ENCODE data around the gene TRMT61A.
A peak's percentile ranks its signal among the peaks of the same experiment; 100 is the strongest.

The TRMT61A gene

DNA sequence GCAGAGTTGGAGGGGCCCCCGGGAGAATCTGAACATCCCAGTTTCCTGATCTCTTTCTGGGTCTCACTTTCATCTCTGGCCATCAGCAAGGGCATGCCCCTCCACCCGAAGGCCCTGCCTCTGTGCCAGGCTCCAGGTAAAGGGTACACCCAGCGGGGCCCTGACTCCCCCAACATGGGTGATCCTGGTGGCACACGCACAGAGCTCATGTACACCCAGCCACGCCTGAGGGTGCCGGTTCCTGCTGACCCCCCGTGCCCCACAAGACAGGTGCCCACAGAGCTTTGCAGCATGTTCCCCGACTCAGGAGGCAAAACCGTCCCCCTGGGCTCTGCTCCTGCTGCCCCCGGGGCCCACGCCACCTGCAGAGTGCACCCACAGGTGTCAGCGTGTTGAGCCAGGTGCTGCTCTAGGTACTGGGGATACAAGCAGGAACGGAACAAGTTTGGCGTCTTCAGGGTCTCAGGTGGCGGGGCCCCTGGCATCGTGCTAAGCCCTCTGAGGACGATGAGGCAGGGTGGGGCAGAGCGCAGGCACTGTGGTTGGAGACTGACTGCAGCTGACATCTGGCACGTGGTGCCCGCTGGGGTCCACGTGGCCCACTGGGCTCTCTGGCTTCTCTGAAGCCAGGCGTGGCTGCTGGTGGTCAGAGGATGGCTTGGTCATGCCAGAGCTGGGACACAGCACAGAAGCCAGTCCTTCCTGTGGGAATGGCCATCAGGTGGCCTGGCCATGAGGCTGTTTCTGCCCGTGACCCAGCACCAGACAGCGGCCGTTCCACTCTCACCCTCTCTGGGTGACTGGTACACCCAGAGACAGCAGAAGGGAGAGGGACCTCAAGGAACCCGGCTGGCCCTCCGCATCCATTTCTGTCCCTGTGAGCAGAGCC lies 19.7 kb downstream of the TRMT61A start:
- DNase-seq, result no peak

- DNase-seq, result no peak
Observed at GRCh38 chr14:103549361-103550311, 20.6 kb downstream of the TRMT61A start.

GRCh38 chr14:103550451-103551337 lies 21.7 kb downstream of the TRMT61A start:
- DNase-seq, result no peak

DNA sequence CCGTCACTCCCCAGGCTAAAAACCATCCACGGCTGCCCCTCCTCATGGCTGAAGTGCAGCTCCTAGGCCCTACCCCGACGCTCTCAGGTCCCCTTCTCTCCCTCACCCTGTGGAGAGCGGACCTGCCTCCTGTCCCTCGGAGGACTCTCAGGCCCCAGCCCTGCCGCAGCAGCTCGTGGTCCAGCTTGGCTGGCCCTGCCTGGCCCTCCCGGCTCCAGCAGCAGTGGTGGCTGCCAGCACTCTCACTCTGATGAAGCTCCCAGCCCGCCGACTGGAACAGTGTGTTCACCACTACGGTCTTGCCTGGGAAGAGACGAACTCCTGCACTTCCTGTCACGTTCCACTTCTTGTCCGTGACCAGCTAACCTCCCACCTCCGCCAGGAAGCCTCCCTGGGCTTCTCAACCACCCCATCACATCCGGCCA lies 22.4 kb downstream of the TRMT61A start:
- DNase-seq, result no peak

DNA sequence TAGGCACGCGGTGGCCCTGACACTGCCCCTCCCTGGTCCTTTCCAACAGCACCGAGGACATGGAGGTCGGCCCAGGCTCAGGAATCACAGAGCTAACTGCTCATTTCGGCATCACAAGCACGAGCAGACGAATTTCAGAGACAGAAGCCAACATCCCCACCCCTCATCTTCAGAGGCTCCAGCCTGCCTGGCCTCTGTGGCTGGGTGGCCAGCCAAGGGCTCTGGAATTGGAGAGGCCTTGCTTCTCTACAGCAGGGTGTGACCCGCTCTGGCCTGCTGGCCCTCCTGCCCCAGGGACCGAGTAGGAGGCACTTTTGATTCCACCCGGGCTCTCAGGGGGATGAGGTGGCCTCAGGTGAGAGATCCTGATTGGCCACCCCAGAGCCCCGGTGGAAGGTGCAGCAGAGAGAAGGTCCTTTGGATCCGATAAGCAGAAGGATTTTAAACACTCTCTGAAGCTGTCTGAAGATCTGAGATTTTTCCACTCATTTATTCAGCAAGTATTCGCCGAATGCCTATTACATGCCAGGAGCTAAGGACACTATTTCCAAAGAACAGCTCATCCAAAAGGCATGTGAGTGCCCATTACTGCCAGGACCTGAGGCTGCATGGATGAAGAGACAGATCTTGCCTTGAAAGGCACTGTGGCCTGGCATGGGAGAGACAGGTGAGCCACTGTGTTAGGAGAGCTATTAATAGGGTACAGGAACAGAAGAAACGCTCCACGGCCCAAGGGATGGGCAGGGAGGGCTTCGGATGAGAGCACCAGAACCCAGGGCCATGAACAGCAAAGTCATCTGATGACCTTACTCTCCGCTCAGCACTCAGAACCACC lies 23.2 kb downstream of the TRMT61A start:
- DNase-seq, result no peak

DNA sequence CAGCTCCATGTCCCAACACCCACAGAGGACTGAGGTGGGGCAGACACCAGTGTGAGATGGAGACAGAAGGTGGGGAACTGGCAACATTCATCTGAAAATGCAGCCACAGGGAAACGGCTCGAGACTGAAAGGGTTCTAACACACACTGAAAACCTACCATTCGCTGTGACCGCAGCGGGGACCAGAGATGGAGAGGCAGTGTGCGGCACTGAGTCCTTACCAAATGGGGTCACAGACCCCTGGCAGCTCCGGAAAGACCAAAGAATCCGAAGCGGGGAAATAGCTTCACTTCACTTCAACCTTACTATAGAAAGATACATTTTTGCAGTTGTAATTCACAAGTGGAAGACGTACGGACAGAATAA lies 23.8 kb downstream of the TRMT61A start:
- no peak for DNase-seq

- DNase-seq, result no peak
Observed at GRCh38 chr14:103555559-103556337, 26.8 kb downstream of the TRMT61A start.

GRCh38 chr14:103556946-103557758 lies 28.2 kb downstream of the TRMT61A start:
- no peak for DNase-seq

GRCh38 chr14:103558071-103558882 lies 29.3 kb downstream of the TRMT61A start:
- no peak for DNase-seq

DNA sequence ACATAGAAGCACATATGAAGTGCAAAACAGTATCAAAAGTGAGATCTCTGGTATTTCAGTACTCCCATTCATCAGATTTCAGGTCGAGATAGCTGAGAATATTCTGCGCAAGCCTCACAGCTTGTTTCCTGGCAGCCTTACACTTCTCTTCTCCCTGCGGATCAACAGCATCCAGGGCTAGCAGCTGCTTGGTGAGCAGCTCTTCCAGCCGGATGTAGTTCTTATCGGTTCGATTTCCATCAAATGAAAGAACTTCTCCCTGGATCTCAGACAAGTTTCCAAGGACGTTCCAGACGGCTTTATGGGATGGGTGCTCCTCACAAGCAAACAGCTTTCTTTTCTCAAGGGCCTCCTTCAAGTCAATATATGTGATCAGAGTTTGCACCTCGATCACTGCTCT lies 30.8 kb downstream of the TRMT61A start:
- DNase-seq, result no peak

DNA sequence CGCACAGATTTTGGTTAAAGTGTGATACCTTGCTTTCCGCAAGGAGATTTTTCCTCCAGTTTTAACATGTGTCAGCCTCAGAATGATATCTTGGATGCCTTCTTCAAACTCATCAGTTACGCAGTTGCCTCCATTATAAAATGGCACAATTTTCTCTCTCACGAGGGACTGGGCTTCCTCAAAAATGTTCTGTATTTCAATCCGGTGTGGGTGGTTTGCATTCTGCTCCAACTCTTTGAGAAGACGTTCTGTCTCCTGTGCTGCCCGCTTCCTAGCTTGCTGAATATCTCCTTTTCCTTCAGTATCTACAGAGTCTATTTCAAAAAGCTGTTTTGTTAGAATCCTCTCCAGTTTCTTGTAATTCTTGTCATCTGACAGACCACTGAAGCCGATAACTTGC lies 31.7 kb downstream of the TRMT61A start:
- DNase-seq, result no peak

- no peak for DNase-seq
Observed at GRCh38 chr14:103561381-103562178, 32.6 kb downstream of the TRMT61A start.

GRCh38 chr14:103562179-103562428 lies 33.1 kb downstream of the TRMT61A start:
- DNase-seq, result no peak

- peak; percentile 83 for DNase-seq
Observed at GRCh38 chr14:103562429-103563225, 33.6 kb downstream of the TRMT61A start, which contains the start of the genes BAG5 and COA8. Gene BAG5, minus strand, starts transcription at chr14:103562657. Its CDS starts 1,493 bp downstream, at chr14:103561164. Gene COA8, plus strand, starts transcription at chr14:103562960. Its CDS starts 42 bp downstream, at chr14:103563002.

- no peak for DNase-seq
Observed at GRCh38 chr14:103563226-103563620, 34.2 kb downstream of the TRMT61A start.

DNA sequence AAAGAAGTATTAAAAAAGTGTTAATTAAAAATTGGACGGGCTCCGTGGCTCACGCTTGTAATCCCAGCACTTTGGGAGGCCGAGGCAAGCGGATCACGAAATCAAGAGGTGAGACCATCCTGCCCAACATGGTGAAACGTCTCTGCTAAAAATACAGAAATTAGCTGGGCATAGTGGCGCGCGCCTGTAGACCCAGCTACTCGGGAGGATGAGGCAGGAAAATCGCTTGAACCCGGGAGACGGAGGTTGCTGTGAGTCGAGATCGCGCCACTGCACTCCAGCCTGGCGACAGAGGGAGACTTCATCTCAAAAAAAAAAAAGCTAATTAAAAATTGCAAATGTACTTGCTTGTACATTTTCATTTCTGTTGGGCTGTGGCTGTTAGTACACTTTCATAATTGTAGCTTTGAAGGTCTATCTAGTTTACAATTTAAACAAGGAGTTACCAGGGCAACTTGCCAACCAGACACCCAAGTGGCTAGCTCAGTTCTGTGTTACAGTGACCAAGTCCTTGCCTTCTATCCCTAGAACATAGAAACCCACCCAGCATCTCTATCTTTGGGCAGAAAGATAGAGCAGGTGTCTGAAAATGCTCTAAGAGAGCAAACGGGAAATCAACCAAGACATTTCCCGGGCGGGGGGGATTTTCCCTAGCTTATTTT lies 35.0 kb downstream of the TRMT61A start:
- DNase-seq, result no peak

- DNase-seq, result no peak
Observed at GRCh38 chr14:103568952-103569351, 40.0 kb downstream of the TRMT61A start.

Measured in CD4-positive, alpha-beta T cell treated with Interleukin-15 for 1 hour (primary cell).